Measurements from ENCODE around the gene DLEC1. TPM values are rescaled to one million over a fixed set of nuclear protein-coding genes. Genes with fewer than 3 reads are reported as not detected.
A peak's percentile ranks its signal among the peaks of the same experiment; 100 is the strongest.
"Not testable (repeated sequence)": the region's sequence is repeated elsewhere in the genome, so short reads cannot be mapped to it uniquely, and the experiment has no call there.

DLEC1 gene
- total RNA-seq, 1 donor from 2014 or later, result 0.42 TPM

- H3K27me3 Mint-ChIP-seq (ENCODE audit: unreplicated experiment), result peaks cover 6% of the 10 kb centered on the region
- peaks cover 8% of the 10 kb centered on the region for H3K9me3 Mint-ChIP-seq (ENCODE audit: unreplicated experiment)
- H3K4me1 Mint-ChIP-seq (ENCODE audit: low read depth, unreplicated experiment), result no peaks in the 10 kb centered on the region
- DNase-seq, result no peak
- peaks cover 8% of the 10 kb centered on the region for H3K36me3 Mint-ChIP-seq (ENCODE audit: unreplicated experiment)
- TF ChIP-seq CTCF (IDR thresholded peaks at IDR 0.05; ENCODE audit: partially characterized antibody, unreplicated experiment), result no peak
- H3K4me3 Mint-ChIP-seq (ENCODE audit: unreplicated experiment), result no peak overlapping the region
- H3K27ac Mint-ChIP-seq (ENCODE audit: unreplicated experiment), result no peak overlapping the region
Observed at GRCh38 chr3:38051131-38051530, 12.1 kb downstream of the DLEC1 start.

- not testable (repeated sequence) for H3K4me1 Mint-ChIP-seq (ENCODE audit: low read depth, unreplicated experiment); H3K9me3 Mint-ChIP-seq (ENCODE audit: unreplicated experiment); H3K4me3 Mint-ChIP-seq (ENCODE audit: unreplicated experiment); H3K27me3 Mint-ChIP-seq (ENCODE audit: unreplicated experiment); H3K27ac Mint-ChIP-seq (ENCODE audit: unreplicated experiment); DNase-seq; H3K36me3 Mint-ChIP-seq (ENCODE audit: unreplicated experiment)
Observed at GRCh38 chr3:38053286-38053685, 14.3 kb downstream of the DLEC1 start.

GRCh38 chr3:38053813-38054498 is 14.9 kb downstream of the DLEC1 start:
- peak overlapping the region; percentile 66 for H3K27ac Mint-ChIP-seq (ENCODE audit: unreplicated experiment)
- not testable (repeated sequence) for H3K36me3 Mint-ChIP-seq (ENCODE audit: unreplicated experiment); H3K4me1 Mint-ChIP-seq (ENCODE audit: low read depth, unreplicated experiment); H3K27me3 Mint-ChIP-seq (ENCODE audit: unreplicated experiment); H3K9me3 Mint-ChIP-seq (ENCODE audit: unreplicated experiment); DNase-seq; H3K4me3 Mint-ChIP-seq (ENCODE audit: unreplicated experiment)

GRCh38 chr3:38054499-38055001 is 15.5 kb downstream of the DLEC1 start:
- Mint-ChIP-seq H3K27me3 (ENCODE audit: unreplicated experiment) (peaks cover 6% of the 10 kb centered on the region), H3K4me1 (ENCODE audit: low read depth, unreplicated experiment) (no peaks in the 10 kb centered on the region), H3K27ac (ENCODE audit: unreplicated experiment) (no peak overlapping the region), H3K36me3 (ENCODE audit: unreplicated experiment) (peaks cover 8% of the 10 kb centered on the region), H3K9me3 (ENCODE audit: unreplicated experiment) (peaks cover 8% of the 10 kb centered on the region), H3K4me3 (ENCODE audit: unreplicated experiment) (no peak overlapping the region)
- TF ChIP-seq CTCF (IDR thresholded peaks at IDR 0.05; ENCODE audit: partially characterized antibody, unreplicated experiment), result no peak
- DNase-seq, result no peak

- no peak overlapping the region for H3K27ac Mint-ChIP-seq (ENCODE audit: unreplicated experiment)
Observed at GRCh38 chr3:38059148-38059547, 20.1 kb downstream of the DLEC1 start.

More at GRCh38 chr3:38059148-38059547, 20.1 kb downstream of the DLEC1 start:
- no peak for DNase-seq
- Mint-ChIP-seq H3K4me1 (ENCODE audit: low read depth, unreplicated experiment) (no peaks in the 10 kb centered on the region), H3K4me3 (ENCODE audit: unreplicated experiment) (no peak overlapping the region), H3K9me3 (ENCODE audit: unreplicated experiment) (peaks cover 4% of the 10 kb centered on the region), H3K27me3 (ENCODE audit: unreplicated experiment) (peaks cover 2% of the 10 kb centered on the region), H3K36me3 (ENCODE audit: unreplicated experiment) (peaks cover 8% of the 10 kb centered on the region)
- no peak for TF ChIP-seq CTCF (IDR thresholded peaks at IDR 0.05; ENCODE audit: partially characterized antibody, unreplicated experiment)

All from glutamatergic neuron (in vitro differentiated cells).